BLaER1 (cell line): Measurements from ENCODE around the gene CCBE1.

Experiments
- H3K27ac ChIP-seq: shearing (Covaris generic); formaldehyde crosslinking; 2 replicates; pipeline ENCODE4 v1.8.1; 2022
- H3K27me3 ChIP-seq: shearing (Covaris generic); formaldehyde crosslinking; 2 replicates; pipeline ENCODE4 v1.8.1; 2022
- H3K36me3 ChIP-seq: shearing (Covaris generic); formaldehyde crosslinking; 2 replicates; pipeline ENCODE4 v1.8.1; 2022
- H3K4me1 ChIP-seq: shearing (Covaris generic); formaldehyde crosslinking; 2 replicates; pipeline ENCODE4 v1.8.1; 2022
- H3K4me2 ChIP-seq: shearing (Covaris generic); formaldehyde crosslinking; 2 replicates; pipeline ENCODE4 v1.8.1; 2022
- H3K4me3 ChIP-seq: shearing (Covaris generic); formaldehyde crosslinking; 2 replicates; pipeline ENCODE4 v1.8.1; 2022
- H3K9ac ChIP-seq: shearing (Covaris generic); formaldehyde crosslinking; 2 replicates; pipeline ENCODE4 v1.8.1; 2022
- H3K9me3 ChIP-seq: shearing (Covaris generic); formaldehyde crosslinking; 2 replicates; pipeline ENCODE4 v1.8.1; 2022
- H4K20me1 ChIP-seq: shearing (Covaris generic); formaldehyde crosslinking; 2 replicates; pipeline ENCODE4 v1.8.1; 2022
- Cebpa-rat ChIP-seq: shearing (Covaris generic); IDR thresholded peaks from 2 replicates; pipeline ENCODE4 v1.8.1; 2022

Gene CCBE1

GRCh38 chr18:59455728-59456276, 241.4 kb downstream of the CCBE1 start:
- Histone ChIP-seq H3K27ac (no peak overlapping the region), H3K9me3 (no peaks in the 10 kb centered on the region)

DNA sequence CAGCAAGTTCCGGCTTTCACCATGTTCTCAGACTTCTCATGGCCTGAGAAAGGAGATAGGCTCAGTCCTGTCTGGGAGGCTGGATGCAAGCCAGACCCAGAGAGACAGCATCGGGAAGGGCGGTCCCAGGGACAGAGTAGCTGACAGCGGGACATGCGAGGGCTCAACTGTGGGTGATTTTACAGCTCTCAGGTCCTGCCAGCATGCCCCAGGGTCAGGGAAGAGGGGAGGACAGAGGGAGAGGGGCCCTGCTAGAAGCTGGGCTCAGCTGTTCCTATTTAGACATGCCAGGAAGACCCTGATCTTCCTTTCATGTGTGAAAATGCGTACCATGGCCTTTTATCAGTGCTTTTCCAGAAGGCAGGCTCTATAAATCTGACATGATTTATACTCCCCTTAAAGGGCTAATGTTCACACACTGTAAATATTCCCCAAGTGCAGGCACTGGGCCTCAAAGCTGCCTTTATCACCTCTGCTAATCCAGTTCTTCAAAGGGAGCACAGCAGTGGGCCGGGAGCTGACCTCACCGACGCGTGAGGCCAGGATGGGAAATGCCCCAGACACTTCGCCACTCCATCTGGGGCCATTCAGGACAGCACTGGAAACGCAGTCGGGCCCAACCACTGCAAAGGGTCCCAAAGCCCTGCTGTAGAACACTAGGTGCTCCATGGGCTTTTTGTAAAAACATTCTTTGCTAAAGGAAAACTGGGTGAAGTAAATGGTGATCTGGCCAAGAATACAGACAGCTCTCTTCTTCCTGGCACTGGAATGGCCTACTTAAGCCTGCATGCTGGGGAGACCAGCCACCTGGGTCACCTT, 242.1 kb downstream of the CCBE1 start:
- Histone ChIP-seq H3K27me3 (no peaks in the 10 kb centered on the region), H4K20me1 (no peaks in the 10 kb centered on the region), H3K9ac (no peak overlapping the region), H3K4me2 (no peak overlapping the region), H3K4me3 (no peak overlapping the region), H3K27ac (no peak overlapping the region), H3K4me1 (no peaks in the 10 kb centered on the region), H3K9me3 (no peaks in the 10 kb centered on the region), H3K36me3 (no peaks in the 10 kb centered on the region)
- no peak for TF ChIP-seq Cebpa-rat

More at GRCh38 chr18:59455728-59456276, 241.4 kb downstream of the CCBE1 start:
- Histone ChIP-seq H4K20me1 (no peaks in the 10 kb centered on the region), H3K4me1 (no peaks in the 10 kb centered on the region), H3K36me3 (no peaks in the 10 kb centered on the region), H3K9ac (no peak overlapping the region), H3K27me3 (no peaks in the 10 kb centered on the region), H3K4me2 (no peak overlapping the region), H3K4me3 (no peak overlapping the region)
- TF ChIP-seq Cebpa-rat: no peak

DNA sequence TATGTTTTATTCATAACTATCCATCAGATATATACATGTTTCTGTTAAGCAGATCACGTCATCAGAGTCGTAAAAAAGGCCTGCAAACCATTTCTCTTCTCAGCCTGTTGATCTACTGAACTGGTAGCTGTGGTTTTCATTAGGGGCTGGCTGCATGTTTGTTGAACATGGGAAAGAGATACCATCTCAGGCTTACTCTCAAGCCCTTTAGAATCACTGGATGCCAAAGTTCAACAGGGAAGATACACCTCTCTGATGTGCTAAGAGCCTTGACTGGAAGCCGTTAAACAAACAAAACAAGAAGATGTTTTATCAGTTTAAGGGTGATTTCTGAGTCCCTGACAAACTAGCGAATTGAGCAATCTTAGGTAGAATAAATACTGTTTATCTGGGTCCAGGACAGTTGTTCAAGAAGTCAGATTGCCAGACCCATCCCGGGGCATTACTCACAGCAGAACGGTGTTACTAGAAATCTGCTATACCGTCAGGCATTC, 243.7 kb downstream of the CCBE1 start:
- Histone ChIP-seq H3K4me3 (no peak overlapping the region), H3K9me3 (no peaks in the 10 kb centered on the region), H3K4me2 (no peak overlapping the region), H3K4me1 (no peaks in the 10 kb centered on the region), H3K27me3 (no peaks in the 10 kb centered on the region), H4K20me1 (no peaks in the 10 kb centered on the region), H3K9ac (no peak overlapping the region), H3K27ac (no peak overlapping the region), H3K36me3 (no peaks in the 10 kb centered on the region)
- TF ChIP-seq Cebpa-rat: no peak

DNA sequence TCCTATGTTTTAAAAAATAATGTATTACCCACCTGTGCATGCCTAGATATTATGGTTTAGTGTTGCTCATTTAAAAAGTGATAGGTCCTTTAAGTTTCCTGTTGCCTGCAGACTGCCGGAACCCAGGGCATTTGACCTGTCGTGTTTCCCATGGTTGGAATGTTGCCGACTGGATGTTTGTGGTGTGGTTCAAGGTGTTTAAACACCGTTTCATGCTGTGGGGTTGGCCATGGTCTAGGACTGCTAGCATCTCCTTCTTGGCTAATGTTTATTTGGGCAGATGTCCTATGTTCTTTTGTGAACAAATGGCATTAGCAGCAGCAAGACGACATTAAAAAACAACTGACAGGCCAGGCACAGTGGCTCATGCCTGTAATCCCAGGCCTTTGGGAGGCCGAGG, 245.3 kb downstream of the CCBE1 start:
- no peak overlapping the region for H3K27ac ChIP-seq
- H3K4me2 ChIP-seq: no peak overlapping the region
- H3K27me3 ChIP-seq: no peaks in the 10 kb centered on the region
- H4K20me1 ChIP-seq: no peaks in the 10 kb centered on the region
- no peaks in the 10 kb centered on the region for H3K36me3 ChIP-seq
- no peaks in the 10 kb centered on the region for H3K4me1 ChIP-seq
- TF ChIP-seq Cebpa-rat: no peak
- no peak overlapping the region for H3K4me3 ChIP-seq
- H3K9ac ChIP-seq: no peak overlapping the region
- peaks cover 8% of the 10 kb centered on the region for H3K9me3 ChIP-seq

- H3K4me2 ChIP-seq: no peak overlapping the region
- H3K4me1 ChIP-seq: no peaks in the 10 kb centered on the region
- no peaks in the 10 kb centered on the region for H3K36me3 ChIP-seq
- H3K27me3 ChIP-seq: no peaks in the 10 kb centered on the region
- no peaks in the 10 kb centered on the region for H4K20me1 ChIP-seq
- no peak overlapping the region for H3K4me3 ChIP-seq
- no peak for TF ChIP-seq Cebpa-rat
- H3K27ac ChIP-seq: no peak overlapping the region
- no peak overlapping the region for H3K9ac ChIP-seq
- H3K9me3 ChIP-seq: peaks cover 8% of the 10 kb centered on the region
Observed at GRCh38 chr18:59451073-59451472, 246.2 kb downstream of the CCBE1 start.

DNA sequence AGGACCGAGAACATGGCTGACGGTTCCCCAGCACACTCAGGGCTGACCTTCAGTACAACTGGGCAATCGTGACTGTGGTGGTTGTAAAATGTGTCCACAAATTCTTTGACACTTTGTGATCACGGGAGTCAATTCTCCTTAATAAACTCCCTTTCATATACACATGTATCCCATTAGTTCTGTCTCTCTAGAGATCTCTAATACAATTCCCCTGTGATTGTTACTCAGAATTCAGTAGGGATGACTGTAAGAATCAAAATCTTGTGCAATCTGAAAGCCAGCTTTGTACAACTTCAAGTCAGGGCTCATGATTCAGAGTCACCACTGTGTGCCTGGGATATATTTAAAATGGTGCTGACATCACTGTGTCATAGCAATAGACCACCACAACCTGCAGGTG, 248.7 kb downstream of the CCBE1 start:
- Histone ChIP-seq H3K9ac (no peak overlapping the region), H3K4me2 (no peak overlapping the region), H3K4me1 (no peaks in the 10 kb centered on the region), H3K4me3 (no peak overlapping the region), H3K36me3 (no peaks in the 10 kb centered on the region), H3K27ac (no peak overlapping the region), H3K9me3 (peaks cover 8% of the 10 kb centered on the region), H4K20me1 (no peaks in the 10 kb centered on the region), H3K27me3 (no peaks in the 10 kb centered on the region)
- TF ChIP-seq Cebpa-rat: no peak

DNA sequence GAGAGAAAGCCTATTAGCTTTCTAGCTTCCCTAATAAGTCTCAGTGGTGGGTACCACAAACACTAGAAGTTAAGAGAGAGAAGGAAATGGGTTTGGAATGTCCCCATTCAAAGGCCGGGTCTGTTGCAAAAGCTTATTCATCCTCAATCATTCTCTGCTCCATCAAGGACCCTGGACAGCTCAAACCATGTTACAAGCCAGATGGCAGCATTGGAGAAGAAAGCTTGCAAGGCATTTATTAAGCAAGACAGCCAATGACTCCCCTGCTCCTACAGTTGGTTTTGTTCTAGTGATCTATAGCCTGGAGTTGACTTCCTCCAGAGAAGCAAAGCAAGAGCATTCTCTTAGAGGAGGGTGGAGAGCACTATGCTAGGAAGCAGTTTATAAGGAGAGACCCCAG, 251.2 kb downstream of the CCBE1 start:
- no peaks in the 10 kb centered on the region for H3K27me3 ChIP-seq
- no peak overlapping the region for H3K4me2 ChIP-seq
- no peak overlapping the region for H3K4me3 ChIP-seq
- H3K9me3 ChIP-seq: peaks cover 8% of the 10 kb centered on the region
- no peak overlapping the region for H3K9ac ChIP-seq
- H3K36me3 ChIP-seq: no peaks in the 10 kb centered on the region
- H3K4me1 ChIP-seq: no peaks in the 10 kb centered on the region
- no peaks in the 10 kb centered on the region for H4K20me1 ChIP-seq
- no peak overlapping the region for H3K27ac ChIP-seq
- TF ChIP-seq Cebpa-rat: no peak

GRCh38 chr18:59437851-59438569, 259.2 kb downstream of the CCBE1 start:
- no peaks in the 10 kb centered on the region for H3K27me3 ChIP-seq
- no peaks in the 10 kb centered on the region for H3K4me1 ChIP-seq
- H3K9ac ChIP-seq: no peak overlapping the region
- no peaks in the 10 kb centered on the region for H4K20me1 ChIP-seq
- H3K36me3 ChIP-seq: no peaks in the 10 kb centered on the region
- H3K4me3 ChIP-seq: no peak overlapping the region
- no peak overlapping the region for H3K4me2 ChIP-seq
- H3K27ac ChIP-seq: no peak overlapping the region
- H3K9me3 ChIP-seq: peaks cover 6% of the 10 kb centered on the region; the same call in 1 of the 2 replicates
- TF ChIP-seq Cebpa-rat: no peak

DNA sequence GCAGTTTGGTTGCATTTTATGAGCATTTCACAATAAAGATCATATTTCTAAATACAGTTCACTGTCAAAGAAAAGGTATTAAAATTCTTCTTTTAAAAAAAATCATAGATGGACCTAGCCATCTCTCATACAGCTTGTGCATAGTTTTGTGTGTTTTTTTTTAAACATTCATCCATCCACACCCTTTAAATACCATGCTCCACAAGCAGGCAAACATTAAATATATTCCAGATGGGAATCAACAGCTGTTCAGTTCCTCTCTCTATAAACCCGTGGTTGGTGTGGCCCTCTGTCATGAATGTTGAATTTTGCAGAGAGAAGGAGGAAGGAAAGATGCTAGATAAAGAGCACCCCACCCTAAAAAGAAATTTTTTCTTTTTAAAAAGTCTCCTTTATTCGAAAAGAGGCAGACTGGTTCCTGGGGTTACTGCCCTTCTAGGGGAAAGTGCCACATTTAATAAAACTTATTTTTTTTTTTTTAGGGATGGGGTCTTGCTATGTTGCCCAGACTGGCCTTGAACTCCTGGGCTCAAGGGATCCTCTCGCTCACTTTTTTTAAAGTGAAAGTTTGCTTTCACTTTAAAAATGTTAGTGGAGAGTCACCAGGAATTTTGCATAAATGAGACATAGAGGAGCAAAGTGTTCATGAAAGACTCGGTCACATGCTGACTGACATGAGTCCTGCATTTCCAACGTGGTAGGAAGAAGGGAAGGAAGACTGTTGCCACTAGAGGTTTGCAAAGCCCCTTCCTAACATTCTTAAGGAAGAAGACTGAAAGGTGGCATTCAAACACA, 264.2 kb downstream of the CCBE1 start:
- Histone ChIP-seq H3K4me1 (no peaks in the 10 kb centered on the region), H4K20me1 (no peaks in the 10 kb centered on the region), H3K9ac (no peak overlapping the region), H3K9me3 (no peaks in the 10 kb centered on the region), H3K4me3 (no peak overlapping the region), H3K4me2 (no peak overlapping the region), H3K36me3 (no peaks in the 10 kb centered on the region), H3K27ac (no peak overlapping the region), H3K27me3 (no peaks in the 10 kb centered on the region)
- TF ChIP-seq Cebpa-rat: no peak
